Pulmonary artery endothelial cell (primary cell): ENCODE data around the gene TRAPPC2B. TPM values are rescaled to one million over a fixed set of nuclear protein-coding genes. Genes with fewer than 3 reads are reported as not detected.

ENCODE experiments used
- DNase-seq: peaks from one replicate; pipeline ENCODE4 v3.0.0-alpha.2; 2011; ENCODE audit warnings: low read depth, low spot score
- total RNA-seq: library from RNA; depleted of rRNA; stranded (reverse); fragments of >200 nt; gene quantifications from 2 replicates; pipeline ENCODE4 v1.2.3, GENCODE V29; 2014

Gene TRAPPC2B
- 8.8 and 10.2 TPM in 2 replicates for total RNA-seq

GRCh38 chr19:57362997-57363687 lies at the start of gene TRAPPC2B, which contains the start of gene ZNF547:
Gene TRAPPC2B (plus strand): TSS chr19:57363551. CDS start chr19:57364834, 1,283 bp downstream.
Gene ZNF547 (plus strand): TSS chr19:57363551. CDS start chr19:57368556, 5,005 bp downstream.
- DNase-seq: peak; percentile 98

- DNase-seq: no peak
These were observed 49.2 kb upstream of the TRAPPC2B start for GRCh38 chr19:57314146-57314545.

GRCh38 chr19:57317503-57317902 lies 45.8 kb upstream of the TRAPPC2B start:
- DNase-seq: no peak

- no peak for DNase-seq
These were observed 43.5 kb upstream of the TRAPPC2B start for GRCh38 chr19:57319869-57320179.

- DNase-seq: peak; percentile 86
These were observed 42.9 kb upstream of the TRAPPC2B start, which contains the start of gene ZNF543 for GRCh38 chr19:57320180-57321084. Gene ZNF543 (plus strand): TSS chr19:57320472. CDS start chr19:57320854, 382 bp downstream.

GRCh38 chr19:57321116-57321515 lies 42.2 kb upstream of the TRAPPC2B start:
- no peak for DNase-seq

- DNase-seq: no peak
These were observed 41.6 kb upstream of the TRAPPC2B start for GRCh38 chr19:57321751-57322150.

GRCh38 chr19:57324992-57325391 lies 38.4 kb upstream of the TRAPPC2B start:
- DNase-seq: no peak

- no peak for DNase-seq
These were observed 35.4 kb upstream of the TRAPPC2B start for GRCh38 chr19:57327993-57328392.

GRCh38 chr19:57334191-57334590 lies 29.2 kb upstream of the TRAPPC2B start:
- no peak for DNase-seq

- DNase-seq: no peak
These were observed 24.5 kb upstream of the TRAPPC2B start for GRCh38 chr19:57338877-57339276.

GRCh38 chr19:57342582-57342981 lies 20.8 kb upstream of the TRAPPC2B start:
- DNase-seq: no peak

- DNase-seq: no peak
These were observed 15.2 kb upstream of the TRAPPC2B start for GRCh38 chr19:57348136-57348535.

- peak; percentile 83 for DNase-seq
These were observed 12.2 kb upstream of the TRAPPC2B start, which contains the start of gene ZNF304 for GRCh38 chr19:57350877-57351805. Gene ZNF304 (plus strand): TSS chr19:57351271. CDS start chr19:57351665, 394 bp downstream.

- DNase-seq: no peak
These were observed 11.5 kb upstream of the TRAPPC2B start for GRCh38 chr19:57351867-57352266.

- DNase-seq: no peak
These were observed 7.4 kb upstream of the TRAPPC2B start for GRCh38 chr19:57355916-57356315.

- DNase-seq: no peak
These were observed 5.9 kb upstream of the TRAPPC2B start for GRCh38 chr19:57357406-57357805.

- DNase-seq: no peak
These were observed 4.1 kb upstream of the TRAPPC2B start for GRCh38 chr19:57359300-57359699.

- no peak for DNase-seq
These were observed 932 bp upstream of the TRAPPC2B start for GRCh38 chr19:57362419-57362818.

GRCh38 chr19:57363688-57364181 lies 384 bp downstream of the TRAPPC2B start:
- DNase-seq: no peak

- DNase-seq: no peak
These were observed 3.4 kb downstream of the TRAPPC2B start for GRCh38 chr19:57366776-57367175.
